ENCODE results near the gene ATP5F1B. TPM values are rescaled to one million over a fixed set of nuclear protein-coding genes. Genes with fewer than 3 reads are reported as not detected.

The ATP5F1B gene
- polyA plus RNA-seq (2012; ENCODE audit: insufficient read depth, insufficient read length): 1,563 TPM

- DNase-seq (ENCODE audit: low read depth, low spot score): peak; percentile 100
- H3K4me3 ChIP-seq (ENCODE audit: low read length): peak within 1 kb of the TSS; percentile 100
Measured at GRCh38 chr12:56645717-56646446, at the start of gene ATP5F1B. Gene ATP5F1B (minus strand): TSS chr12:56645984. CDS start chr12:56645963, 21 bp downstream.

- H3K4me3 ChIP-seq (ENCODE audit: low read length): no peak overlapping the region
- DNase-seq (ENCODE audit: low read depth, low spot score): no peak
Measured at GRCh38 chr12:56694161-56694560, 48.4 kb upstream of the ATP5F1B start.

GRCh38 chr12:56688846-56689109, 43.0 kb upstream of the ATP5F1B start:
- H3K4me3 ChIP-seq (ENCODE audit: low read length): peak overlapping the region; percentile 66
- DNase-seq (ENCODE audit: low read depth, low spot score): no peak

GRCh38 chr12:56688129-56688845, 42.5 kb upstream of the ATP5F1B start, which contains the start of gene PTGES3:
Gene PTGES3 (minus strand): TSS chr12:56688284. CDS start chr12:56687999, 285 bp downstream.
- peak within 1 kb of the TSS; percentile 95 for H3K4me3 ChIP-seq (ENCODE audit: low read length)
- DNase-seq (ENCODE audit: low read depth, low spot score): peak; percentile 95

- DNase-seq (ENCODE audit: low read depth, low spot score): peak; percentile 35
Measured at GRCh38 chr12:56687223-56688128, 41.7 kb upstream of the ATP5F1B start.

GRCh38 chr12:56684745-56685359, 39.1 kb upstream of the ATP5F1B start:
- peak overlapping the region; percentile 18; the same call in 1 of the 2 replicates for H3K4me3 ChIP-seq (ENCODE audit: low read length)
- no peak for DNase-seq (ENCODE audit: low read depth, low spot score)

More at GRCh38 chr12:56687223-56688128, 41.7 kb upstream of the ATP5F1B start:
- H3K4me3 ChIP-seq (ENCODE audit: low read length): peak overlapping the region; percentile 95

- DNase-seq (ENCODE audit: low read depth, low spot score): no peak
- no peak overlapping the region for H3K4me3 ChIP-seq (ENCODE audit: low read length)
Measured at GRCh38 chr12:56682323-56682722, 36.5 kb upstream of the ATP5F1B start.

GRCh38 chr12:56679883-56680575, 34.2 kb upstream of the ATP5F1B start:
- DNase-seq (ENCODE audit: low read depth, low spot score): no peak

GRCh38 chr12:56678852-56679251, 33.1 kb upstream of the ATP5F1B start:
- DNase-seq (ENCODE audit: low read depth, low spot score): no peak
- no peak overlapping the region for H3K4me3 ChIP-seq (ENCODE audit: low read length)

More at GRCh38 chr12:56679883-56680575, 34.2 kb upstream of the ATP5F1B start:
- no peak overlapping the region for H3K4me3 ChIP-seq (ENCODE audit: low read length)

- DNase-seq (ENCODE audit: low read depth, low spot score): no peak
Measured at GRCh38 chr12:56677680-56678079, 31.9 kb upstream of the ATP5F1B start.

GRCh38 chr12:56676851-56677580, 31.2 kb upstream of the ATP5F1B start:
- DNase-seq (ENCODE audit: low read depth, low spot score): no peak

More at GRCh38 chr12:56677680-56678079, 31.9 kb upstream of the ATP5F1B start:
- no peak overlapping the region for H3K4me3 ChIP-seq (ENCODE audit: low read length)

GRCh38 chr12:56671608-56672007, 25.8 kb upstream of the ATP5F1B start:
- no peak for DNase-seq (ENCODE audit: low read depth, low spot score)
- H3K4me3 ChIP-seq (ENCODE audit: low read length): no peak overlapping the region

More at GRCh38 chr12:56676851-56677580, 31.2 kb upstream of the ATP5F1B start:
- no peak overlapping the region for H3K4me3 ChIP-seq (ENCODE audit: low read length)

GRCh38 chr12:56670836-56671235, 25.1 kb upstream of the ATP5F1B start:
- H3K4me3 ChIP-seq (ENCODE audit: low read length): no peak overlapping the region
- no peak for DNase-seq (ENCODE audit: low read depth, low spot score)

- H3K4me3 ChIP-seq (ENCODE audit: low read length): no peak overlapping the region
- no peak for DNase-seq (ENCODE audit: low read depth, low spot score)
Measured at GRCh38 chr12:56668197-56668457, 22.3 kb upstream of the ATP5F1B start.

GRCh38 chr12:56661979-56662638, 16.3 kb upstream of the ATP5F1B start:
- no peak overlapping the region for H3K4me3 ChIP-seq (ENCODE audit: low read length)
- no peak for DNase-seq (ENCODE audit: low read depth, low spot score)

- H3K4me3 ChIP-seq (ENCODE audit: low read length): no peak overlapping the region
- no peak for DNase-seq (ENCODE audit: low read depth, low spot score)
Measured at GRCh38 chr12:56661560-56661959, 15.8 kb upstream of the ATP5F1B start.

GRCh38 chr12:56658921-56659320, 13.1 kb upstream of the ATP5F1B start:
- H3K4me3 ChIP-seq (ENCODE audit: low read length): no peak overlapping the region
- DNase-seq (ENCODE audit: low read depth, low spot score): no peak
